Activated T-cell treated with anti-CD3 and anti-CD28 coated beads for 48 hours (primary cell): ENCODE results near the gene FLVCR1.

Experiments
- DNase-seq: peaks from one replicate; pipeline ENCODE4 v3.0.0-alpha.2; 2020; ENCODE audit warnings: low read depth

The FLVCR1 gene

GRCh38 chr1:212915245-212916091 lies 57.4 kb downstream of the FLVCR1 start:
- DNase-seq, result no peak

- DNase-seq, result no peak
Measured at GRCh38 chr1:212916481-212917133, 58.5 kb downstream of the FLVCR1 start.

- no peak for DNase-seq
Measured at GRCh38 chr1:212917134-212917485, 59.0 kb downstream of the FLVCR1 start.

- no peak for DNase-seq
Measured at GRCh38 chr1:212917858-212918257, 59.8 kb downstream of the FLVCR1 start.

GRCh38 chr1:212918824-212919223 lies 60.7 kb downstream of the FLVCR1 start:
- no peak for DNase-seq

GRCh38 chr1:212920246-212920645 lies 62.2 kb downstream of the FLVCR1 start:
- DNase-seq, result no peak

GRCh38 chr1:212920896-212921295 lies 62.8 kb downstream of the FLVCR1 start:
- no peak for DNase-seq

- DNase-seq, result no peak
Measured at GRCh38 chr1:212922016-212922415, 63.9 kb downstream of the FLVCR1 start.

- no peak for DNase-seq
Measured at GRCh38 chr1:212926372-212926771, 68.3 kb downstream of the FLVCR1 start.

GRCh38 chr1:212928323-212929291 lies 70.5 kb downstream of the FLVCR1 start:
- DNase-seq, result no peak

- no peak for DNase-seq
Measured at GRCh38 chr1:212930986-212931678, 73.1 kb downstream of the FLVCR1 start.

GRCh38 chr1:212933815-212934471 lies 75.9 kb downstream of the FLVCR1 start:
- no peak for DNase-seq

GRCh38 chr1:212935387-212935981 lies 77.4 kb downstream of the FLVCR1 start:
- no peak for DNase-seq

GRCh38 chr1:212937034-212937433 lies 79.0 kb downstream of the FLVCR1 start:
- DNase-seq, result no peak

GRCh38 chr1:212938846-212939245 lies 80.8 kb downstream of the FLVCR1 start:
- no peak for DNase-seq

GRCh38 chr1:212941452-212941851 lies 83.4 kb downstream of the FLVCR1 start:
- no peak for DNase-seq

- no peak for DNase-seq
Measured at GRCh38 chr1:212942679-212943392, 84.8 kb downstream of the FLVCR1 start.

GRCh38 chr1:212943393-212943710 lies 85.3 kb downstream of the FLVCR1 start:
- no peak for DNase-seq

- no peak for DNase-seq
Measured at GRCh38 chr1:212944229-212944901, 86.3 kb downstream of the FLVCR1 start.

GRCh38 chr1:212945056-212945455 lies 87.0 kb downstream of the FLVCR1 start:
- no peak for DNase-seq
